Measurements from ENCODE around the gene MPO. TPM values are rescaled to one million over a fixed set of nuclear protein-coding genes. Genes with fewer than 3 reads are reported as not detected.

Gene MPO
- total and polyA plus RNA-seq, 5 donors from 2014 or later: 0.19 TPM; not detected in 4

DNA sequence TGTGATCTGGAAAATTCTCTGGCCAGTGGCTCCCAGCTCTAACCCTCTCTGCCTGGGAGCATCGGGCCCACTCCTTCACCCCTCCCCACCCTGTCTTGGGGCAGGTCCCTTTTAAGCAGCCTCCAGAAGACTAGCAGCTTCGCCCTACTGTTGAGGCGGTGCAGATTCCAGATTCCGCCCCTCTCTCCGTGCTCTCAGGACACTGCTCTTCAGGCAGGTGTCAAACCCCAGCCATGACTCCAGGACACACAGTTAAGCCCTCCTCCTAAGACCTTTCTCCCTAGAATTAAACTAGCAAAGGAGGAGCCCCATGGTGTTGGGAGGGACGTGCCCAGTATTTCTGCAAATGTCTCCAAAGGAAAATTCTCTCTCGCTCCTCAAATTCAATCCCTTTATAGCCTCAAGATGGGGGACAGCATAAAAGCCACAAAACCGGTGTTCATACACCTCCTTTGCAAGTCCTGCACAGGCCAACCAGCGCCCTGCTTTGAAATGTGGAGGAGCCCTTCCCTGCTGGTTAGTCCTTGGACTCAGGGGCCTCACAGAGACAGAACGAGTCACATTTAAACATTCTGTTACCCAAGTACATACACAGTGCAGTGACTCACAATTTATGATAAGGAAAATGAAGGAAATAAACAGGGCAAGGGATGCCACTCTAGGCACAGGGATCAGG lies 35.2 kb downstream of the MPO start:
- H3K27me3 ChIP-seq (ENCODE audit: control insufficient read depth, insufficient read depth, low read length): peaks cover 2% of the 10 kb centered on the region
- ATAC-seq (ENCODE audit: low read depth in 2 of 2) (no peak), DNase-seq (no peak)
- no peak overlapping the region for H3K4me3 ChIP-seq (ENCODE audit: low read depth, low read length)
- no peaks in the 10 kb centered on the region for H3K36me3 Mint-ChIP-seq
- H3K9me3 Mint-ChIP-seq: no peaks in the 10 kb centered on the region
- no peaks in the 10 kb centered on the region for H3K9me3 ChIP-seq (ENCODE audit: control insufficient read depth in 2 of 2, low read length in 2 of 2)
- H3K27ac ChIP-seq (ENCODE audit: insufficient read depth, low read length, poor library complexity, severe bottlenecking): no peak overlapping the region
- no peak overlapping the region for H3K4me3 Mint-ChIP-seq
- no peak overlapping the region for H3K27ac Mint-ChIP-seq
- peaks cover 7% of the 10 kb centered on the region for H3K4me1 ChIP-seq (ENCODE audit: control insufficient read depth, insufficient read depth, low read length, poor library complexity, severe bottlenecking)
- H3K27me3 Mint-ChIP-seq: peaks cover 27% of the 10 kb centered on the region
- H3K4me1 Mint-ChIP-seq: peaks cover 0 to 14% (median 3%) of the 10 kb centered on the region in 4 donors
- H3K36me3 ChIP-seq (ENCODE audit: control insufficient read depth, insufficient read depth, low read length): no peaks in the 10 kb centered on the region

DNA sequence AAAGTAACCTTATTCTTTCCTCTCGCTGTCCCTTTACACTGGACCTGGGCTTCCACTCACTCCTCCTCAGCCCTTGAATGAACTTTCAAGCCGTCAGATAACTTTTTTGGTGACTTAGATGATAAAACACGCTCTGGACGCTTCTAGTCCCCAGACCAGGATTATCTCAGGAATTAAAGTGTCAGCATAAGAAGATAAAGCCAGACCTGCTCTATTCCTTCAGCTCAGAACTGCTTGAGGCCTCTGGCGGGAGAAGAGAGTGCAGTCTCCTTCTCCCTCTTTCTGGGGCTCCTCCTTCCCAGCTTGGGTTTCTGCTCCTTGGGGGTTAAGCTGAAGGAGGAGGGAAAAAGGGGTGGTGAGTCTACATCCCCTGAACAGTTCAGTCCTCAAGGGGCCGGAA lies 35.8 kb downstream of the MPO start:
- peaks cover 2% of the 10 kb centered on the region for H3K27me3 ChIP-seq (ENCODE audit: control insufficient read depth, insufficient read depth, low read length)
- no peak overlapping the region for H3K4me3 ChIP-seq (ENCODE audit: low read depth, low read length)
- DNase-seq (no peak), ATAC-seq (ENCODE audit: low read depth in 2 of 2) (no peak)
- no peaks in the 10 kb centered on the region for H3K9me3 ChIP-seq (ENCODE audit: control insufficient read depth in 2 of 2, low read length in 2 of 2)
- no peak overlapping the region for H3K27ac ChIP-seq (ENCODE audit: insufficient read depth, low read length, poor library complexity, severe bottlenecking)
- peaks cover 33% of the 10 kb centered on the region for H3K27me3 Mint-ChIP-seq
- H3K4me1 Mint-ChIP-seq: peaks cover 0 to 14% (median 2%) of the 10 kb centered on the region in 4 donors
- H3K36me3 Mint-ChIP-seq: no peaks in the 10 kb centered on the region
- no peak overlapping the region for H3K4me3 Mint-ChIP-seq
- H3K36me3 ChIP-seq (ENCODE audit: control insufficient read depth, insufficient read depth, low read length): no peaks in the 10 kb centered on the region
- H3K4me1 ChIP-seq (ENCODE audit: control insufficient read depth, insufficient read depth, low read length, poor library complexity, severe bottlenecking): peaks cover 6% of the 10 kb centered on the region
- no peak overlapping the region for H3K27ac Mint-ChIP-seq
- no peaks in the 10 kb centered on the region for H3K9me3 Mint-ChIP-seq

DNA sequence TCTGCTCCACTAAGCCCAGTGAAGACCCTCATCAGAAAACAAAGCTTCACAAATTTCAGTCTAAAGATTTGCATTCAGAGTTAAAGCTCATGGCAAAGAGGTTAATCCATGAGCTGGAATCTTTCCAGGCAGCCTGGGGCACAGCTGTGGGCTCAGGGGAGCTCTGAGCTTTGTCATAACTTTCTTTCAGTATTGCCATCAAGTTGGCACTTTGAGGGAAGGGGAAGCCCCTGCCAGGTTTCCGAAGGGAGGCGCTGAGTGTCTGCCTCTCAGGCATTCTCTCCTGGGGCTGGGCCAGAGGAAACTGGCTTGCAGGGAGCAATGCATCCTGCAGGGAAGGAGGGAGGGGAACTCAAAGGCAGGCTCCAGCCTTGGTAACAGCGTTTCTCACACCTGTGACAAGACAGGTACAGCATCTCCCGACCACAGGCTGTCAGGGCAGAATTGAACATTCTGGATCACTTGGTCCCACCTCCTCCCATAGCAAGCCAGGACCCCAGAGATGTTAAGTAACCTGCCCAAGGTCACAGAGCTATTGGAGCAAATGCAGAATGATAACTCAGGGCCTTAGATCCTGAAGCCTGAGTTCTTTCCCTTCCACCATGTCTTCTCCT lies 38.5 kb downstream of the MPO start:
- Mint-ChIP-seq H3K4me3 (no peak overlapping the region), H3K4me1 (no peaks in the 10 kb centered on the region), H3K9me3 (no peaks in the 10 kb centered on the region), H3K27me3 (peaks cover 54% of the 10 kb centered on the region), H3K27ac (no peak overlapping the region), H3K36me3 (no peaks in the 10 kb centered on the region)
- H3K36me3 ChIP-seq (ENCODE audit: control insufficient read depth, insufficient read depth, low read length): no peaks in the 10 kb centered on the region
- no peak for DNase-seq
- H3K27me3 ChIP-seq (ENCODE audit: control insufficient read depth, insufficient read depth, low read length): peaks cover 11% of the 10 kb centered on the region
- H3K4me1 ChIP-seq (ENCODE audit: control insufficient read depth, insufficient read depth, low read length, poor library complexity, severe bottlenecking): no peaks in the 10 kb centered on the region
- no peak for ATAC-seq (ENCODE audit: low read depth in 2 of 2)
- no peak overlapping the region for H3K27ac ChIP-seq (ENCODE audit: insufficient read depth, low read length, poor library complexity, severe bottlenecking)
- H3K9me3 ChIP-seq (ENCODE audit: control insufficient read depth in 2 of 2, low read length in 2 of 2): no peaks in the 10 kb centered on the region
- H3K4me3 ChIP-seq (ENCODE audit: low read depth, low read length): no peak overlapping the region

DNA sequence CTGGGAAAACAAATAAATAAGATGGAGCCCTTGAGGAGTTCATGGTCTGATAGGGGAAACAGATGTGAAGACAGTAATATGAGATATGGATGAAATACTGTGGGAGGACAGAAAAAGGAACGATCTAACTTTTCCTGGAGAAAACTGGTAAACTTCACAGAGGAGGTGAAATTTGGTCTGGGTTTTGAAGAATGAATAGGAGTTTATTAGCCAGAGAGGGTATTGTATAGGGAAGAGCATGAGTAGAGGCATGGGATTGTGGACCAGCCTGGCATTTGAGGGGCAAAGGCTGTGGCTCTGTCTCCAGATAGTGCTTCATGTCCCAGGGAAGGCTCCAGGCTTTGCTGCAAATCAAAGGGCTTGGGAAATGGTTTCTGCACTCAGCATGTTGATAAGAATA lies 40.7 kb downstream of the MPO start:
- H3K27ac ChIP-seq (ENCODE audit: insufficient read depth, low read length, poor library complexity, severe bottlenecking): no peak overlapping the region
- no peak for DNase-seq
- H3K27ac Mint-ChIP-seq: peak overlapping the region in 1 of 3 donors; percentile 74
- no peaks in the 10 kb centered on the region for H3K9me3 ChIP-seq (ENCODE audit: control insufficient read depth in 2 of 2, low read length in 2 of 2)
- H3K36me3 Mint-ChIP-seq: no peaks in the 10 kb centered on the region
- H3K36me3 ChIP-seq (ENCODE audit: control insufficient read depth, insufficient read depth, low read length): no peaks in the 10 kb centered on the region
- H3K4me3 Mint-ChIP-seq: no peak overlapping the region
- peaks cover 63% of the 10 kb centered on the region for H3K27me3 Mint-ChIP-seq
- no peak overlapping the region for H3K4me3 ChIP-seq (ENCODE audit: low read depth, low read length)
- peaks cover 19% of the 10 kb centered on the region for H3K27me3 ChIP-seq (ENCODE audit: control insufficient read depth, insufficient read depth, low read length)
- H3K9me3 Mint-ChIP-seq: no peaks in the 10 kb centered on the region
- no peak for ATAC-seq (ENCODE audit: low read depth in 2 of 2)
- no peaks in the 10 kb centered on the region for H3K4me1 Mint-ChIP-seq
- H3K4me1 ChIP-seq (ENCODE audit: control insufficient read depth, insufficient read depth, low read length, poor library complexity, severe bottlenecking): no peaks in the 10 kb centered on the region

DNA sequence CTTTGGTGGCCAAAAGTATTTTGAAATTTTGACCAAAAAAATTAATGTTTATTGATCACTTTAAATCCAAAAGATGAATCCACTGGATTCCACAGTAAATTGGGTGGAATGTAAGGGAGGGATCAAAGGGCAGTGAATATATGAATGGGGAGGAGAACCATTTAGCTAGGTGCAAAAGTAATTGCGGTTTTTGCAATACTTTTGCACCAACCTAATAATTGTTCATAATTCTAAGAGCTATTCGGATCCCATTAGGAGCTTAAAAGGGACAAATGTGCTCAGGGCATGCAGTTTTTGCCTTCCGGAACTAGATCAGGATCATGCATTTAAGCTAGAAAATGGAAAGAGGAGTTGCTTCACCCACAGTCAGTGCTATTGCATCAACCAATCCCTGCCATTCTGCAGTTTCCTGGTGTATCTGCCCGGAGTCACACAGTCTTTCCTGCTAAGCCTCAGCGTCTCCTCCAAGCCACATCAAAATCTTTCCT lies 42.5 kb downstream of the MPO start, which contains the start of gene LPO:
Gene LPO (plus strand): TSS at position 438 of the 488 bp plus-strand sequence. CDS start 4,396 bp downstream, outside the sequence.
- H3K36me3 ChIP-seq (ENCODE audit: control insufficient read depth, insufficient read depth, low read length): no peaks in the 10 kb centered on the region
- Mint-ChIP-seq H3K4me1 (no peaks in the 10 kb centered on the region), H3K27me3 (peaks cover 67% of the 10 kb centered on the region), H3K27ac (no peak within 1 kb of the TSS), H3K36me3 (no peaks in the 10 kb centered on the region), H3K9me3 (no peaks in the 10 kb centered on the region), H3K4me3 (no peak within 1 kb of the TSS)
- H3K4me1 ChIP-seq (ENCODE audit: control insufficient read depth, insufficient read depth, low read length, poor library complexity, severe bottlenecking): no peaks in the 10 kb centered on the region
- ATAC-seq (ENCODE audit: low read depth in 2 of 2): no peak
- H3K9me3 ChIP-seq (ENCODE audit: control insufficient read depth in 2 of 2, low read length in 2 of 2): no peaks in the 10 kb centered on the region
- no peak for DNase-seq
- no peak within 1 kb of the TSS for H3K27ac ChIP-seq (ENCODE audit: insufficient read depth, low read length, poor library complexity, severe bottlenecking)
- peaks cover 23% of the 10 kb centered on the region for H3K27me3 ChIP-seq (ENCODE audit: control insufficient read depth, insufficient read depth, low read length)
- H3K4me3 ChIP-seq (ENCODE audit: low read depth, low read length): no peak within 1 kb of the TSS

DNA sequence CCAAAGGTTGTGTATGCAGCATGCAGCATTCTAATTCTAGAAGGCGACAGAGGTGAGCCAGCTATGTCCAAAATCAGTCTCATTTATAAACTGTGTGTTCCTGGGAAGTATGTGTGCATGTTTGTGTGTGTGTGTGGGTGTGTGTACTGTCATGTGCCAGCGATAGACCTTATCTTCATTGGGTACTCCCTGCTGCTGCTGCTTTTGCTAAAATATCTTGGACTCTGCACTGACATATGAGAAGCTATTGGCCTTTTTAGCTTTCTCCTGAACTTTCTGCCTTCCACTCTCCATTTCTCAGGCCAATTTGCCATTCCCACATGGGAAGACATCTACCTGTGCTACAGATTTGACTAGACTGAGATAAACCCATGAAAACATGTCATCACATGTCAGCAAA lies 44.3 kb downstream of the MPO start:
- Mint-ChIP-seq H3K9me3 (no peaks in the 10 kb centered on the region), H3K36me3 (no peaks in the 10 kb centered on the region), H3K27me3 (peaks cover 62% of the 10 kb centered on the region), H3K27ac (no peak overlapping the region), H3K4me3 (no peak overlapping the region), H3K4me1 (no peaks in the 10 kb centered on the region)
- Histone ChIP-seq H3K27ac (ENCODE audit: insufficient read depth, low read length, poor library complexity, severe bottlenecking) (no peak overlapping the region), H3K36me3 (ENCODE audit: control insufficient read depth, insufficient read depth, low read length) (no peaks in the 10 kb centered on the region), H3K4me3 (ENCODE audit: low read depth, low read length) (no peak overlapping the region), H3K27me3 (ENCODE audit: control insufficient read depth, insufficient read depth, low read length) (peaks cover 23% of the 10 kb centered on the region), H3K4me1 (ENCODE audit: control insufficient read depth, insufficient read depth, low read length, poor library complexity, severe bottlenecking) (no peaks in the 10 kb centered on the region), H3K9me3 (ENCODE audit: control insufficient read depth in 2 of 2, low read length in 2 of 2) (no peaks in the 10 kb centered on the region)
- ATAC-seq (ENCODE audit: low read depth in 2 of 2) (no peak), DNase-seq (no peak)

DNA sequence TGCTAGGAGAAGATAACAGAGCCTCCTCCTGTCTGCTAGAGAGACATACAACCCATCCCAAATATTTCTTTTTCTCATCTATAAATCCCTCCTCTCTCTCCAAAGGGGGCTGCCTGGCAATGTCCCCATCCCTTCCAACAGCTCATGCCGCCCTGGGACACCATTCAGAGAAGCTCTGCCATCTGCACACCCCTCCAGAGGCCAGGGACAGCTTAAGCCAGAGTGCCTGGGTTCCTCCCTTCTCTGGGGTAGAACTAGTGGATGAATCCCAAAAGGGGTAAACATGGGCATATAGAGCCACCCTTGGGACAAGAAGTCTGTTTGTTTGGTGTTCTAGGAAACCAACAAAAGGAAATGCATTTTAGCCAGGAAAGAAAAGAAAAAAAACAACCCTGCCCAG lies 44.9 kb downstream of the MPO start:
- no peaks in the 10 kb centered on the region for H3K9me3 Mint-ChIP-seq
- Histone ChIP-seq H3K27me3 (ENCODE audit: control insufficient read depth, insufficient read depth, low read length) (peaks cover 23% of the 10 kb centered on the region), H3K4me1 (ENCODE audit: control insufficient read depth, insufficient read depth, low read length, poor library complexity, severe bottlenecking) (no peaks in the 10 kb centered on the region), H3K27ac (ENCODE audit: insufficient read depth, low read length, poor library complexity, severe bottlenecking) (no peak overlapping the region), H3K36me3 (ENCODE audit: control insufficient read depth, insufficient read depth, low read length) (no peaks in the 10 kb centered on the region), H3K4me3 (ENCODE audit: low read depth, low read length) (no peak overlapping the region), H3K9me3 (ENCODE audit: control insufficient read depth in 2 of 2, low read length in 2 of 2) (no peaks in the 10 kb centered on the region)
- DNase-seq: no peak
- H3K4me1 Mint-ChIP-seq: no peaks in the 10 kb centered on the region
- ATAC-seq (ENCODE audit: low read depth in 2 of 2): no peak
- H3K36me3 Mint-ChIP-seq: no peaks in the 10 kb centered on the region
- H3K27me3 Mint-ChIP-seq: peaks cover 56% of the 10 kb centered on the region
- H3K27ac Mint-ChIP-seq: no peak overlapping the region
- H3K4me3 Mint-ChIP-seq: no peak overlapping the region

DNA sequence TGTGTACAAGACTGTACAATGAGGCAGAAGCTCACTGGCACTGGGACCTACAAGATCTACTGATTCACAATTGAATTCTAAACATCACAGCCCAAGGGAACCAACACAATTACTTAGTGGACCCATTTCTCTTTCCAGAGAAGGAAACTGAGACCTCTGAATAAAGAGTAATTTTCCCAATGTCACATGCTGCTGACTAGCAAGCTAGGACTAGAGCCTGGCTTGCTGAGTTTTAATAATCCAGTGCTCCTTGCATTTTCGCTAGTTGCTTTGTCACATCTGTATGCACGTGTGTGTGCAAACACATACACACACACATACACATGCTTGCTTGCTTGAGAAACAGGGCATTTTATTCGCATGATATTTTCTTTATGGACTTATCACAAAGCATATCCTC lies 46.2 kb downstream of the MPO start:
- Histone ChIP-seq H3K9me3 (ENCODE audit: control insufficient read depth in 2 of 2, low read length in 2 of 2) (no peaks in the 10 kb centered on the region), H3K4me1 (ENCODE audit: control insufficient read depth, insufficient read depth, low read length, poor library complexity, severe bottlenecking) (no peaks in the 10 kb centered on the region), H3K36me3 (ENCODE audit: control insufficient read depth, insufficient read depth, low read length) (no peaks in the 10 kb centered on the region), H3K27ac (ENCODE audit: insufficient read depth, low read length, poor library complexity, severe bottlenecking) (no peak overlapping the region), H3K27me3 (ENCODE audit: control insufficient read depth, insufficient read depth, low read length) (peaks cover 23% of the 10 kb centered on the region), H3K4me3 (ENCODE audit: low read depth, low read length) (no peak overlapping the region)
- Mint-ChIP-seq H3K4me3 (no peak overlapping the region), H3K27ac (no peak overlapping the region), H3K4me1 (no peaks in the 10 kb centered on the region), H3K9me3 (no peaks in the 10 kb centered on the region), H3K36me3 (no peaks in the 10 kb centered on the region), H3K27me3 (peaks cover 43% of the 10 kb centered on the region)
- DNase-seq: no peak
- ATAC-seq (ENCODE audit: low read depth in 2 of 2): no peak
